Kidney glomerular epithelial cell (primary cell): Measurements from ENCODE around the gene TMEM38B.
"Not testable (repeated sequence)": the region's sequence is repeated elsewhere in the genome, so short reads cannot be mapped to it uniquely, and the experiment has no call there.

Experiments used
- DNase-seq: peaks from one replicate; lab custom pipeline; 2025; lab: John Stamatoyannopoulos, UW

TMEM38B gene

DNA sequence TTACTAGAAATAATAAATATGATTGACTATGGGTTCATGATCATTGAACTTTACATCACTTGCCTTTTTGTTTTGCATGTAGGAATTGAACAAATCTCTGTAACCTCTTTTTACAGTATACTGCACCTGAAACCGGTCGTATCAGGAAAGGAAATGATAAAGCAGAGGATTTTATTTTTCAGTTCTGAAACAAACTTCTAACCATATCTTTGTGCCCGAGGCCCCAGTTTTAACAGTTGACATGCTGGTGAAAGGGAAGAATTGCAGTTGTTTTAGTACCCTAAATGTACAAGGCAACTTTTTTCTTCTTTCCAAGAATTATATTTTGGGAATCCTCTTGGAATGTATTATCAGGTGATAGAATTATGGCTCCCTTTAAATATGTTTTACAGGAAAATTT is 27.8 kb downstream of the TMEM38B start:
- DNase-seq = no peak

DNA sequence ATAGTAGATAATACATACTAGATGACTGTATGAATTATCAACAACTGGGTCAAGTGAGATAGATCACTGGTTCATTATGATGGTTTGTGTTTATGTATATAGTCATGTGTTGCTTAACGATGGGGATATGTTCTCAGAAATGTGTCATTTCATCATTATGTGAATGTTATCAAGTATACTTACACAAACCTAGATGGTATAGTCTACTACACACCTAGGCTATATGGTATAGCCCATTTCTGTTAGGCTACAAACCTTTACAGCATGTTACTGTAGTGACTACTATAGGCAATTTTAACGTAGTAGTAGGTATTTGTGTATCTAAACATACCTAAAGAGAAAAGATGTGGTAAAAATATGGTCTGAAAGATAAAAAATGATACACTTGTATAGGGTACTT is 31.0 kb downstream of the TMEM38B start:
- DNase-seq = no peak

DNA sequence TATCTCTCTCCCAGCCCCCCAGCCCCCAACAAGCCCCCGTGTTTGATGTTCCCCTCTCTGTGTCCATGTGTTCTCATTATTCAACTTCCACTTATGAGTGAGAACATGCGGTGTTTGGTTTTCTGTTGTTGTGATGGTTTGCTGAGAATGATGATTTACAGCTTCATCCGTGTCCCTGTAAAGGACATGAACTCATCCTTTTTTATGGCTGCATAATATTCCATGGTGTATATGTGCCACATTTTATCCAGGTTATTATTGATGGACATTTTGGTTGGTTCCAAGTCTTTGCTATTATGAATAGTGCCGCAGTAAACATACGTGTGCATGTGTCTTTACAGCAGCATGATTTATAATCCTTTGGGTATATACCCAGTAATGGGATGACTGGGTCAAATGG is 33.9 kb downstream of the TMEM38B start:
- not testable (repeated sequence) for DNase-seq

DNA sequence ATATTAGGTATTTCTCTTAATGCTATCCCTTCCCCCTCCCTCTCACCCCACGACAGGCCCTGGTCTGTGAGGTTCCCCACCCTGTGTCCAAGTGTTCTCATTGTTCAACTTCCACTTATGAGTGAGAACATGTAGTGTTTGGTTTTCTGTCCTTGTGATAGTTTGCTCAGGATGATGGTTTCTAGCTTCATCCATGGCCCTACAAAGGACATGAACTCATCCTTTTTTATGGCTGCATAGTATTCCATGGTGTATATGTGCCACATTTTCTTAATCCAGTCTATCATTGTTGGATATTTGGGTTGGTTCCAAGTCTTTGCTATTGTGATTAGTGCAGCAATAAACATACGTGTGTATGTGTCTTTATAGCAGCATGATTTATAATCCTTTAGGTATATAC is 37.1 kb downstream of the TMEM38B start:
- DNase-seq = not testable (repeated sequence)

DNA sequence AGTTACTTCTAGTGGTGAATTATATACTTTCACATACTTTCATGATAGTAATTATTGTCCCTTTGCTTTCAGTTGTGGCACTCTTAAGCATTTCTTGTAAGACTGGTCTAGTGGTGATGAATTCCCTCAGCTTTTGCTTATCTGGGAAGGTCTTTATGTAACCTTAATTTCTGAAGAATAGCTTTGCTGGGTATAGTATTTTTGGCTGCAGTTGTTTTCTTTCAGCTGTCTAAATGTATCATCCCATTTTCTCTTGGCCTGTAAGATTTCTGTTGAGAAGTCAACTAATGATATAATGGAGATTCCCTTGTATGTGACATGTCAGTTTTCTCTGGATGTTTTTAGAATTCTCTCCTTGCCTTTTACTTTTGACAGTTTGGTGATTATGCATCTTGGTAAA is 41.0 kb downstream of the TMEM38B start:
- DNase-seq = no peak

DNA sequence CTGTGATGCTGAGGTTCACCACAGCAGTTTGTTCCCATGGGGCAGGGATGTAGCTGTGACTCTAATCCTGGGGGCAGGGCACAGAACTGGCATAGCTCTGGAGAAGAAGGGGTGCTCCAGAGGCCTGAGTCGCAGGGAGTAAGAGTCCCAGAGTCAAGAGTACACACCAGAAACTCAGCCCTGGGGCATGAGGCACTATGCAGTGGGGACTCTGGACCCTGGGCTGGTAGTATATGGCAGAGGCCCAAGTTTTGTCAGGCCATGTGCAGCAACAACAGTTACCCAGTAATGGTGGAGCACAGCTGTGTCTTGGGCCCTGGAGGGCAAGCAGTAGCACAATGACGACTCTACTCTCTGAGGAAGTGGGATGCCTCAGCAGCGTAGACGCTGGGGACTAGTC is 42.9 kb downstream of the TMEM38B start:
- no peak for DNase-seq

DNA sequence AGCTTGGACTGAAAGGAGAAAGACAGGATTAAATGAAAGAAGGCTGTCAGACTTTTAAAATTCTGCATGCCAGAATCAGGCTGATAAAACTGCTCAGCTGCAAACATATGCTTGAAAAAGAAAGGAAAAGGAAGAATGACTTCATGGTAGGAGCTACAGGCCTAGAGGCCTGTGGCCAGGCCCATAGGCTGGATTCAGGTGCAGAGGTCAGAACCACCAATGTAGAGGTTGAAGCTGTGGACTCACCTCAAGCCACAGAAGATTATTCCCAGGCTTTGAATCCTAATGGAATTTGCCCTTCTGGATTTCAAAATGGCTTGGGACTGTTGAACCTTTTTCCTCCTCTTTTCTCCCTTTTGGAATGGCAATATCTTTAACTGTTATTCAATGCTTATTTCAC is 47.7 kb downstream of the TMEM38B start:
- no peak for DNase-seq

DNA sequence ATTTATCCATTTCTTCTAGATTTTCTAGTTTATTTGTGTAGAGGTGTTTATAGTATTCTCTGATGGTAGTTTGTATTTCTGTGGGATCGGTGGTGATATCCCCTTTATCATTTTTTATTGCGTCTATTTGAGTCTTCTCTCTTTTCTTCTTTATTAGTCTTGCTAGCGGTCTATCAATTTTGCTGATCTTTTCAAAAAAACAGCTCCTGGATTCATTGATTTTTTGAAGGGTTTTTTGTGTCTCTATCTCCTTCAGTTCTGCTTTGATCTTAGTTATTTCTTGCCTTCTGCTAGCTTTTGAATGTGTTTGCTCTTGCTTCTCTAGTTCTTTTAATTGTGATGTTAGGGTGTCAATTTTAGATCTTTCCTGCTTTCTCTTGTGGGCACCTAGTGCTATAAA is 53.0 kb downstream of the TMEM38B start:
- DNase-seq = not testable (repeated sequence)

DNA sequence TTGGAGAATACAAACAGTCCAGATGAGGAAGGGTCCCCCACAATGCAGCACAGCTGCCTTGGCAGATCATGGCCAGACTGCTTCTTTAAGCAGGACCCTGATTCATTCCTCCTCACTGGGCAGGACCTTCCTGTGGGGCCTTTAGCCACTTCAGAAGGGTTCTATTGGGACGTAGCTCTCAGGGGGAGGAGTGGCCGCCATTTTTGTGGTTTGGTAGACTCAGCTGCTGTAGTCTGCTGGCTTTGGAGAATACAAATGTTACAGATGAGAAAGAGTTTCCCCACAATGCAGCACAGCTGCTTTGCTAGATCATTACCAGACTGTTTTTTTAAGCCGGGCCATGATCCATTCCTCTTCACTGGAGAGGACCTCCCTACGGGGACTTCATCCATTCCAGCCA is 57.4 kb downstream of the TMEM38B start:
- no peak for DNase-seq

DNA sequence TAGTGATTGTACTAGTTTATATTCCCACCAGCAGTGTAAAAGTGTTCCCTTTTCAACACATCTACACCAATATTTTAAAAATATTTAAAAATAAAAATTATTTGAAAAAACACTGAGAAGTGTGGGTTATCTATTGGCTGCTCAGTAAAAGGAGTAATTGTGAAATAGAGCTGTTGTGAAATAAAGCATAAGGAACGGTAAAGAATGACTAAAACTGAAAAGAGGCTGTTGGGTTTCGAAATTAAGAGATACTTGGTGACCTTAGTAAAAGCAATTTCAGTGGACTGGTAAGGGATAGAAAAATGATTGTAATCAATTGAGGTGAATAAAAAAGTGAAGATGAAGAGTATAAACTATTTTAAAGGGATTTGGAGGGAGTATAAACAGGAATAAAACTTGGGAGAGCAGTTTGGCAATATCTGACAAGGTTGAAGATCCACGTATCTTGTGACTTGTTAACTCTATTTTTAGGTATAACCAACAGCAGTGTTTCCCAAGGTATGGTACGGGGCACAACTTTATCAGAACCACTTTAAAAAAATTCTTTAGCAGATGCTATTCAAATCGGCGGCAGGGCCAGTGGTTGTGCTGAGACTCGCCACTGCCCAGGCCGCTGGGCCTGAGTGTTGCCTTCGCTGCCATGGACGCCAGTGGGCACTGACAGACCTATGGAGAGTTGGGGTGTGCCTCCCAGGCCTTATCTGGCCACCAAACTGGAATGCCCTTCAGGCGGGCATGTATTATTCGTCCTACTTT is 63.3 kb downstream of the TMEM38B start:
- DNase-seq = no peak

DNA sequence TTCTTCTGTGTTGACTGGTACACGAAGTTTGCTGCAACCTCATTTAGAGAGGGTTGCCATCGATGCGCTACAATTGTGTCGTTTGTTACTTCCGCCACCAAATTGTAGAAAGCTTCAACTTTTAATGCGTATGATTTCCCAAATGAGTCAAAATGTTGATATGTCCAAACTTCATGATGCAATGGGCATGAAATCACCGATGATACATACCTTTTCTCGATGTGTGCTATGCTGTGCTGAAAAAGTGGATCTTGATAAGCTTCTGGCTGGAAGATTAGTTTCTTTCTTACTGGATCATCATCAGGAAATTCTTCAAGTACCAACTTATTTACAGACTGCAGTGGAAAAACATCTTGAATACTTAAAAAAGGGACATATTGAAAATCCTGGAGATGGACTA is 65.7 kb downstream of the TMEM38B start:
- DNase-seq = no peak

DNA sequence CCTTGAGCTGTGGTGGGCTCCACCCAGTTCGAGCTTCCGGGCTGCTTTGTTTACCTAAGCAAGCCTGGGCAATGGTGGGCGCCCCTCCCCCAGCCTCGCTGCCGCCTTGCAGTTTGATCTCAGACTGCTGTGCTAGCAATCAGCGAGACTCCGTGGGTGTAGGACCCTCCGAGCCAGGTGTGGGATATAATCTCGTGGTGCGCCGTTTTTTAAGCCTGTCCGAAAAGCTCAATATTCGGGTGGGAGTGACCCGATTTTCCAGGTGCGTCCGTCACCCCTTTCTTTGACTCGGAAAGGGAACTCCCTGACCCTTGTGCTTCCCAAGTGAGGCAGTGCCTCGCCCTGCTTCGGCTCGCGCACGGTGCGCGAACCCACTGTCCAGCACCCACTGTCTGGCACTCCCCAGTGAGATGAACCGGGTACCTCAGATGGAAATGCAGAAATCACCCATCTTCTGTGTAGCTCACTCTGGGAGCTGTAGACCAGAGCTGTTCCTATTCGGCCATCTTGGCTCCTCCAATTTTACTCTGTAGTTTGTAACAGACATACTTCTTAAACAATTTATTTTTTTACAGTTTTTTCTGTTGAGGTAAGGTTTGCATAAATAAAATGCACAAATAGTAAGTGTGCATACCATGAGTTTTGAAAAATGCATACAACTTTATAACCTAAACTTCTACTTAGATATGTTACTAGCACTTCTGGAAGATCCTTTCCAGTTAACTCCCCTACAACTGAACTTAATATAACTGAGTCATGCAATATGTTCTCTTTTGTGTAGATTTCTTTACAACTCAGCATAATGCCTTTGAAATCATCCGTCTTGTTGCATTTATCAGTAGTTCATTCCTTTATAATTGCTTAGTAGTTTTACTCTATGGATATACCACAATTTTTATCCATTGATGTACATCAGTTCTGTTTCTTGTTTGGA is 88.5 kb downstream of the TMEM38B start:
- not testable (repeated sequence) for DNase-seq

DNA sequence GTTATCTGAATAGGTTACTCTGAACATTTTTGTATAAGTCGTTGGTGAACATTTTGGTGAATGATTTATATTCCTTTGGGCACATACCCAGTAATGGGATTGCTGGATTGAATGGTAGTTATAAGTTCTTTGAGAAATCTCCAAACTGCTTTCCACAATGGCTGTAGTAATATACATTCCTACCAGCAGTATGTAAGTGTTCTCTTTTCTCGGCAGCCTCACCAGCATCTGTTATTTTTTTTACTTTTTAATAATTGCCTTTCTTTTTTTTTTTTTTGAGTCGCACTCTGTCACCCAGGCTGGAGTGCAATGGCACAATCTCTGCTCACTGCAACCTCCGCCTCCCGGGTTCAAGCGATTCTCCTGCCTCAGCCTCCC is 89.1 kb downstream of the TMEM38B start:
- DNase-seq = not testable (repeated sequence)

DNA sequence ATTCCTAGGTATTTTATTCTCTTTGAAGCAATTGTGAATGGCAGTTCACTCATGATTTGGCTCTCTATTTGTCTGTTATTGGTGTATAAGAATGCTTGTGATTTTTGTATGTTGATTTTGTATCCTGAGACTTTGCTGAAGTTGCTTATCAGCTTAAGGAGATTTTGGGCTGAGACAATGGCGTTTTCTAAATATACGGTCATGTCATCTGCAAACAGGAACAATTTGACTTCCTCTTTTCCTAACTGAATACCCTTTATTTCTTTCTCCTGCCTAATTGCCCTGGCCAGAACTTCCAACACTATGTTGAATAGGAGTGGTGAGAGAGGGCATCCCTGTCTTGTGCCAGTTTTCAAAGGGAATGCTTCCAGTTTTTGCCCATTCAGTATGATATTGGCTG is 92.5 kb downstream of the TMEM38B start:
- not testable (repeated sequence) for DNase-seq

DNA sequence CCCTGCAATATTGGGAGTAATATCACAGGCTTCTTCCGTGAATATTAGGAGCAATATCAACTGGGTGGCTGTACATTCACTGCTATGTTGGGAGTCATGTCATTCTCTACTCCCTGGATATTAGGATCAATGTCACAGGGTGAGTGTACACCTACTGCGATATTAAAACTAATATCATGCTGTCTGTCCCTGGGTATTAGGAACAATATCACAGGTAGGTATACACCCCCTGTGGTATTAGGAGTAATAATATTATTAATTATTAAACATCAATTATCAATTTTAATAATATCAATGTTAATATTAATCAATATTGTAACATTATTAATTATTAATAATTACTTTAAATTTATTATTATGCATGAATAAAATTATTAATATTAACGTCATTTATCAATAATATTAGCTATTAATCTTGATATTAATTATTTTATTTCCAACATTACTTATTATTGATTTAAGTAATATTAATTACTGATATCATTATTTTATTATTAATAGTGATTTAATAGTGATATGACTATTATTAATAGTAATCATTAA is 121.9 kb downstream of the TMEM38B start:
- DNase-seq = no peak

DNA sequence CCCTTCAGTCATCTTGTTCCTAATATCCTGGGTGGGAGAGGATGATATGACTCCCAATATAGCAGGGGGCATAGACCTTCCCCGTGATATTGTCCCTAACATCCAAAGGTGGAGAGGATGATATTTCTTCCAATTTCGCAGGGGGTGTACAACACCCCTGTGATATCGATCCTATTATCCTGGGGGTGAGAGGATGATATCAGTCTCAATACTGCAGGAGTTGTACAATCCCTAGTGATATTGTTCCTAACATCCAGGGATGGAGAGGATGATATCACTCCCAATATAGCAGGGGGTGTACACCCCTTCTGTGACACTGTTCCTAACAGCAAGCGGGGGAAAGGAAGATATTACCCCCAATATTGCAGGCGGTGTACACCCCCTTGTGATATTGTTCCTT is 122.6 kb downstream of the TMEM38B start:
- DNase-seq = no peak

DNA sequence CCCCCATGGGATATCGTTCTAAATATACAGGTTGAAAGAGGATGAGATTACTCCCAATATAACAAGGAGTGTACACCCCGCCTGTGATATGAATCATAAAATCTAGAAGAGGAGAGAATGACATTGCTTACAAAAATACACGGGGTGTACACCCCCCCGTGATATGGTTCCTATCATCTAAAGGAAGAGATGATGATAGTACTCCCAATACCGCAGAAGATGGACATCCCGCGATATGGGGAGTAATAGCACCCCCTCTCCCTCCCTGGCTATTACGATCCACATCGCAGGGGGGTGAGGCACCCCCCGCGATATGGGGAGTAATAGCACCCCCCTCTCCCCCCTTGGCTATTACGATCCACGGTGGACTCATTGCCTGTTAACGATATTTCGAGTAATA is 124.6 kb downstream of the TMEM38B start:
- DNase-seq = no peak

DNA sequence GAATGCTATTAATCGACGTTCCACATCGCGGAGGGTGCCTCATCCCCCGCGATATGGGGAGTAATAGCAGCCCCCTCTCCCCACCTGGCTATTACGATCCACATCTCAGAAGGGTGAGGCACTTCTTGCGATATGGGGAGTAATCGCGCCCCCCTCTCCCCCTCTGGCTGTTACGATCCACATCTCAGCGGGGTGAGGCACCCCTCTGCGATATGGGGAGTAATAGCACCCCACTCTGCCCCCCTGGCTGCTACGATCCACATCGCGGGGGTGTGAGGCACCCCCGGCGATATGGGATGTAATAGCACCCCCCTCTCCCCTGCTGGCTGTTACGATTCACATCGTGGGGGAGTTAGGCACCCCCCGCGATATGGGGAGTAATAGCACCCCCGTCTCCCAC is 128.5 kb downstream of the TMEM38B start:
- DNase-seq = no peak
